Measurements from ENCODE around the gene ORAI1.

DNA sequence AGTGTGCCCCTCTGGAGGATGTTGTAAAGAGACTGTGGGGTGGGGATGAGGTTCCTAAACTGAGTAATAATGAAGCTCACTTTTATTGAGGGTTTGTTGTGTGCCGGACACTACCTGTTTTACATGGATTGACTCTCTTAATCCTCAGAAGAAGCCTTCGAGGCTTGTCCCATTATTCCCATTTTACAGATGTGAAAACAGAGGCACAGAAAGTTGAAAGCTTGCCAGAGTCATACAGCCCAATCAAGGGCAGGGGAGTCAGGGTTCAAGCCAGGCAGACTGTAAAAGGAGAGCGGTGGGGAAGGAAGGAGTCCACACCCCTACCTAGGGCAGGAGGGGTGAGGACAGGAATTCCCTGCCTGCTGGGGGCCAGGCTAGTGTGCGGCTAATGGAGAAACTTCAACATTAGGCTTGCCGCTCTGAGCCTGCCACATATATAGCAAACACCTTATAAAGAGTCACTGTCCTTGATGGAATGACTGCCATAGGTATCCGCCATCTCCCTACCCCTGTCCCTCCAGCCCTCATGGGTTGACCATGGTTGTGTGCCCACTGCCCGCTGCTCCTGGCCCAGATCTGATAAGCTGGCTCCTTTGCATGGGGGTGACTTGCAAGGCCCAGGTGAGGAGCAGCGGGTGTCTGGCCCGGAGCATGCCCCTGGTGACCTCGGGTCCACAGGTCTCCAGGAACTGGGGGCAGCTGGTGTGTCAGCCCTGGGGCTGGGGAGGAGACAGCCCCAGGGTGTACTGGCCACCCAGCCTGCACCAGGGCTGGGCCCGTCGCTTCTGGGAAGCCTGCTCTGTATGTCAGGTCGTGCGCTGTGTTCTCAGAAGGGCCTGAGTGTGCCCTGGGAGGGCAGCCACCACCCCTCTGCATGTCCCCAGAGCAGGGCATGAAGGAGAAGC lies 12.2 kb downstream of the ORAI1 start:
- TF ChIP-seq MYC (IDR thresholded peaks at IDR 0.05; ENCODE audit: low read depth, low read length) (no peak), POLR2A (IDR thresholded peaks at IDR 0.05; ENCODE audit: extremely low read depth, insufficient read length) (no peak)
- TF ChIP-seq, protein P1, sequence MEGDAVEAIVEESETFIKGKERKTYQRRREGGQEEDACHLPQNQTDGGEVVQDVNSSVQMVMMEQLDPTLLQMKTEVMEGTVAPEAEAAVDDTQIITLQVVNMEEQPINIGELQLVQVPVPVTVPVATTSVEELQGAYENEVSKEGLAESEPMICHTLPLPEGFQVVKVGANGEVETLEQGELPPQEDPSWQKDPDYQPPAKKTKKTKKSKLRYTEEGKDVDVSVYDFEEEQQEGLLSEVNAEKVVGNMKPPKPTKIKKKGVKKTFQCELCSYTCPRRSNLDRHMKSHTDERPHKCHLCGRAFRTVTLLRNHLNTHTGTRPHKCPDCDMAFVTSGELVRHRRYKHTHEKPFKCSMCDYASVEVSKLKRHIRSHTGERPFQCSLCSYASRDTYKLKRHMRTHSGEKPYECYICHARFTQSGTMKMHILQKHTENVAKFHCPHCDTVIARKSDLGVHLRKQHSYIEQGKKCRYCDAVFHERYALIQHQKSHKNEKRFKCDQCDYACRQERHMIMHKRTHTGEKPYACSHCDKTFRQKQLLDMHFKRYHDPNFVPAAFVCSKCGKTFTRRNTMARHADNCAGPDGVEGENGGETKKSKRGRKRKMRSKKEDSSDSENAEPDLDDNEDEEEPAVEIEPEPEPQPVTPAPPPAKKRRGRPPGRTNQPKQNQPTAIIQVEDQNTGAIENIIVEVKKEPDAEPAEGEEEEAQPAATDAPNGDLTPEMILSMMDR (IDR thresholded peaks at IDR 0.05; ENCODE audit: low read depth, low read length): no peak
- TF ChIP-seq, protein P2, sequence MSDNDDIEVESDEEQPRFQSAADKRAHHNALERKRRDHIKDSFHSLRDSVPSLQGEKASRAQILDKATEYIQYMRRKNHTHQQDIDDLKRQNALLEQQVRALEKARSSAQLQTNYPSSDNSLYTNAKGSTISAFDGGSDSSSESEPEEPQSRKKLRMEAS (IDR thresholded peaks at IDR 0.05; ENCODE audit: low read depth, low read length): no peak

All from NB4 (cell line).